Kidney capillary endothelial cell (primary cell): ENCODE results near the gene LMBRD2.
A peak's percentile ranks its signal among the peaks of the same experiment; 100 is the strongest.

ENCODE experiments used
- DNase-seq: peaks from one replicate; pipeline ENCODE4 v3.0.0-alpha.2; 2018; ENCODE audit warnings: low spot score

Gene LMBRD2

GRCh38 chr5:36105819-36106218 lies 45.9 kb downstream of the LMBRD2 start:
- no peak for DNase-seq

- DNase-seq = no peak
These were observed 51.9 kb downstream of the LMBRD2 start for GRCh38 chr5:36099748-36100147.

GRCh38 chr5:36096486-36096885 lies 55.2 kb downstream of the LMBRD2 start:
- DNase-seq = no peak

- peak; percentile 37 for DNase-seq
These were observed 61.7 kb downstream of the LMBRD2 start for GRCh38 chr5:36089989-36090388.

- peak; percentile 39 for DNase-seq
These were observed 72.4 kb downstream of the LMBRD2 start for GRCh38 chr5:36079200-36079781.

GRCh38 chr5:36078430-36078829 lies 73.3 kb downstream of the LMBRD2 start:
- no peak for DNase-seq

- DNase-seq = no peak
These were observed 78.0 kb downstream of the LMBRD2 start for GRCh38 chr5:36073595-36074216.

- DNase-seq = no peak
These were observed 80.8 kb downstream of the LMBRD2 start for GRCh38 chr5:36070687-36071571.

GRCh38 chr5:36068751-36069281 lies 82.9 kb downstream of the LMBRD2 start:
- no peak for DNase-seq

- no peak for DNase-seq
These were observed 85.0 kb downstream of the LMBRD2 start, which contains the start of gene UGT3A2 for GRCh38 chr5:36066540-36067210. UGT3A2 (minus strand) TSS chr5:36066882; CDS start chr5:36066789, 93 bp downstream.

GRCh38 chr5:36066001-36066539 lies 85.6 kb downstream of the LMBRD2 start:
- no peak for DNase-seq

GRCh38 chr5:36060420-36060887 lies 91.2 kb downstream of the LMBRD2 start:
- DNase-seq = no peak

- DNase-seq = no peak
These were observed 91.9 kb downstream of the LMBRD2 start for GRCh38 chr5:36059571-36060419.

GRCh38 chr5:36058776-36059175 lies 92.9 kb downstream of the LMBRD2 start:
- DNase-seq = no peak

- no peak for DNase-seq
These were observed 94.3 kb downstream of the LMBRD2 start for GRCh38 chr5:36057386-36057785.

GRCh38 chr5:36056422-36056821 lies 95.3 kb downstream of the LMBRD2 start:
- DNase-seq = no peak

- no peak for DNase-seq
These were observed 95.7 kb downstream of the LMBRD2 start for GRCh38 chr5:36055984-36056383.

GRCh38 chr5:36054647-36055046 lies 97.0 kb downstream of the LMBRD2 start:
- DNase-seq = no peak

- no peak for DNase-seq
These were observed 99.1 kb downstream of the LMBRD2 start for GRCh38 chr5:36052538-36052937.

- no peak for DNase-seq
These were observed 101.7 kb downstream of the LMBRD2 start for GRCh38 chr5:36049949-36050348.
